Measurements from ENCODE around the gene PAPPA2.

Gene PAPPA2

DNA sequence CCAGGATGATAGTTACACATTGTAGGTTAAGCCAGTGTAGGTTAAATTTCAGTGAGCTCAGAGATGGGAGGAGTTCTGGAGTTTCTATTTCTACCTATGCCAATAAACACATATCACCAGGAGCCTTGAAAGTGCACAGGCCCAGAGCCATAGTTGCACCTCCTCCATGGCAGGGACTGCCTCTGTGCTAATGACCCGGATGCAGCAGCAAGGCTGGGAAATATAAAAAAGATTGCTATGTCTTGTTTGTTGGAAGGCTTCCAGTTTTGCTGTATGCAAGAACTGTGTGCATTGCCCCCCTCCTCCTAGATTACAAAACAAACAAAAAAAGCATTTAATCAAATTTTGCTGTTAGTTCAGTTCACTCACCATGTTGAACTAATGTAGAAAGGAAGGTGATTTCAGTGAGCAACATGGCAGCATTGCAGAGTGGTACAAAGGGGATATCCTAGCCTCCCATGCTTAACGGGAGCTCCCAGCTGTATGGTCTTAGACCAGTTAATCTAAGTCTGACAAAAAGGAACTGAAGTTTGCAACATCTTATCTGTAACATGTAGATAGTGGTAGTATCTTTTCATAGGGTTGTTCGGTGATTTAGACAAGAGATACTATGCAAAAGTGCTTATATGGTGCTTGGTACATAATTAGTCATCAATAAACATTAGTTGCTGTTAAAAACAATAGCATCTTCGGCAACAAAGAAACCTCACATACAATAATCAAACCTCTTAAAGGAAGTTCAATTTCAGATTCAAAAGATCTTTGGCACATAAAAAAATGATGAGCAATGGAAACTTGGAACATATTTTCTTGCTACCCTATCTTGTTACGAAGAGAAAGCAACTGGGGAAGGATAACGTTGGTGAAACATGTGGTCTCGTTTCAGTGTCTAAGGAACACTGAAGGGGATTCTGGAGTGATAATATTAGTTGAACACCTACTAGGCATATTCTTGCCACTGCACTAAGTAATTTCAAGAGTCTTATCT lies 392.1 kb downstream of the PAPPA2 start:
- TF ChIP-seq, protein P1, sequence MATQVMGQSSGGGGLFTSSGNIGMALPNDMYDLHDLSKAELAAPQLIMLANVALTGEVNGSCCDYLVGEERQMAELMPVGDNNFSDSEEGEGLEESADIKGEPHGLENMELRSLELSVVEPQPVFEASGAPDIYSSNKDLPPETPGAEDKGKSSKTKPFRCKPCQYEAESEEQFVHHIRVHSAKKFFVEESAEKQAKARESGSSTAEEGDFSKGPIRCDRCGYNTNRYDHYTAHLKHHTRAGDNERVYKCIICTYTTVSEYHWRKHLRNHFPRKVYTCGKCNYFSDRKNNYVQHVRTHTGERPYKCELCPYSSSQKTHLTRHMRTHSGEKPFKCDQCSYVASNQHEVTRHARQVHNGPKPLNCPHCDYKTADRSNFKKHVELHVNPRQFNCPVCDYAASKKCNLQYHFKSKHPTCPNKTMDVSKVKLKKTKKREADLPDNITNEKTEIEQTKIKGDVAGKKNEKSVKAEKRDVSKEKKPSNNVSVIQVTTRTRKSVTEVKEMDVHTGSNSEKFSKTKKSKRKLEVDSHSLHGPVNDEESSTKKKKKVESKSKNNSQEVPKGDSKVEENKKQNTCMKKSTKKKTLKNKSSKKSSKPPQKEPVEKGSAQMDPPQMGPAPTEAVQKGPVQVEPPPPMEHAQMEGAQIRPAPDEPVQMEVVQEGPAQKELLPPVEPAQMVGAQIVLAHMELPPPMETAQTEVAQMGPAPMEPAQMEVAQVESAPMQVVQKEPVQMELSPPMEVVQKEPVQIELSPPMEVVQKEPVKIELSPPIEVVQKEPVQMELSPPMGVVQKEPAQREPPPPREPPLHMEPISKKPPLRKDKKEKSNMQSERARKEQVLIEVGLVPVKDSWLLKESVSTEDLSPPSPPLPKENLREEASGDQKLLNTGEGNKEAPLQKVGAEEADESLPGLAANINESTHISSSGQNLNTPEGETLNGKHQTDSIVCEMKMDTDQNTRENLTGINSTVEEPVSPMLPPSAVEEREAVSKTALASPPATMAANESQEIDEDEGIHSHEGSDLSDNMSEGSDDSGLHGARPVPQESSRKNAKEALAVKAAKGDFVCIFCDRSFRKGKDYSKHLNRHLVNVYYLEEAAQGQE (IDR thresholded peaks at IDR 0.05; ENCODE audit: low read depth) = no peak

DNA sequence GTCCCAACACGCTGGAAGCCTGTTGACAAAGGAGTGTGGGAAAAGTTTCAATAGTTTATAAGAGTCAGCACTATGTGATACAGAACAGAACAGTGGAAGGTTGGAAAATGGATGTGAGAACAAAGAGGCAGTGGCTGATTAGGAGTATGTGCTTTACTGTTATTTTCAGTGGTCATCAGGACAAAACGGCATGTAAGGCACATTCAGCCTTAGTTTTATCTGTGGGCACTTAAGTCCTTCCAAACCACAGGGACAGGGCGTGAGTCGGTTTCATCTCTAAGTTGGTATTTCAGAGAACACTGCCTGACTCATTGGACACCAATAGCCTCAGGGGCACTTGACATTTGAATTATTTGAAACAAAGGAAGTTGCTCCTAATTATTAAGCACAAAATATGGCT lies 394.7 kb downstream of the PAPPA2 start:
- TF ChIP-seq RAD21 (IDR thresholded peaks at IDR 0.05; ENCODE audit: low read depth) (no peak), TEAD4 (IDR thresholded peaks at IDR 0.05) (no peak), CEBPB (IDR thresholded peaks at IDR 0.05) (no peak), FOXM1 (IDR thresholded peaks at IDR 0.05; ENCODE audit: borderline replicate concordance, low read depth) (no peak), YY1 (IDR thresholded peaks at IDR 0.05; ENCODE audit: low read depth) (no peak), NFIC (IDR thresholded peaks at IDR 0.05) (no peak), TCF12 (IDR thresholded peaks at IDR 0.05; ENCODE audit: low read depth) (no peak), TAF1 (IDR thresholded peaks at IDR 0.05; ENCODE audit: low read depth) (no peak), EGR1 (IDR thresholded peaks at IDR 0.05) (no peak), CREB1 (IDR thresholded peaks at IDR 0.05; ENCODE audit: low read depth) (no peak), EP300 (IDR thresholded peaks at IDR 0.05; ENCODE audit: borderline replicate concordance) (no peak), ZBTB7A (IDR thresholded peaks at IDR 0.05; ENCODE audit: low read depth) (no peak)
- TF ChIP-seq, protein P2, sequence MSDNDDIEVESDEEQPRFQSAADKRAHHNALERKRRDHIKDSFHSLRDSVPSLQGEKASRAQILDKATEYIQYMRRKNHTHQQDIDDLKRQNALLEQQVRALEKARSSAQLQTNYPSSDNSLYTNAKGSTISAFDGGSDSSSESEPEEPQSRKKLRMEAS (IDR thresholded peaks at IDR 0.05) = no peak
- TF ChIP-seq, protein P3, sequence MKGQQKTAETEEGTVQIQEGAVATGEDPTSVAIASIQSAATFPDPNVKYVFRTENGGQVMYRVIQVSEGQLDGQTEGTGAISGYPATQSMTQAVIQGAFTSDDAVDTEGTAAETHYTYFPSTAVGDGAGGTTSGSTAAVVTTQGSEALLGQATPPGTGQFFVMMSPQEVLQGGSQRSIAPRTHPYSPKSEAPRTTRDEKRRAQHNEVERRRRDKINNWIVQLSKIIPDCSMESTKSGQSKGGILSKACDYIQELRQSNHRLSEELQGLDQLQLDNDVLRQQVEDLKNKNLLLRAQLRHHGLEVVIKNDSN (IDR thresholded peaks at IDR 0.05) = no peak
- TF ChIP-seq, protein P1 (IDR thresholded peaks at IDR 0.05; ENCODE audit: low read depth) = no peak

DNA sequence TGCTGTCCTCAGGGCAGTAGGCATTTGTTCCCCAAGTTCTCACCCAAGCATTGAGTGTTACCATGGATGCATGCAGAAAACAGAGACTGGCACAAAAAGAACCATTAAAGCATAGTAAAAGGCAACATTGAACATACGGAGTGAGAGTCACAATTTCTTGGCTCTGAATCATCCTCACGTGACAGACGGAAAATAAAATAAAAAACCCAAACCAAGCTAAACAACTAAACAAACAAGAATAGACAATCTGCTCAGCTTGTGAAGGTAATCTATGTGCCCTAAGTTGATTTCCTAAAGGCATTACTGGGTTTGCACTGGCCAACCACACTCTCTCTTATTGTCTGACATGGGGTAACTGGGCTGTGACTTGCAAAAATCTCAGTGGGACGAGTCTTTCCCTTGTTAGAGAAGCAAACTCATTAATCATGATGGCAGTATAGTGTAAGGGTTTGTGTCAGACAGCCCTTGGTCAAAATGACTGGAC lies 395.5 kb downstream of the PAPPA2 start:
- TF ChIP-seq TEAD4 (IDR thresholded peaks at IDR 0.05) (no peak), ZBTB7A (IDR thresholded peaks at IDR 0.05; ENCODE audit: low read depth) (no peak), FOXM1 (IDR thresholded peaks at IDR 0.05; ENCODE audit: borderline replicate concordance, low read depth) (no peak), EGR1 (IDR thresholded peaks at IDR 0.05) (no peak), CEBPB (IDR thresholded peaks at IDR 0.05) (no peak), CREB1 (IDR thresholded peaks at IDR 0.05; ENCODE audit: low read depth) (no peak), EP300 (IDR thresholded peaks at IDR 0.05; ENCODE audit: borderline replicate concordance) (no peak), TAF1 (IDR thresholded peaks at IDR 0.05; ENCODE audit: low read depth) (no peak), TCF12 (IDR thresholded peaks at IDR 0.05; ENCODE audit: low read depth) (no peak), YY1 (IDR thresholded peaks at IDR 0.05; ENCODE audit: low read depth) (no peak), RAD21 (IDR thresholded peaks at IDR 0.05; ENCODE audit: low read depth) (no peak), NFIC (IDR thresholded peaks at IDR 0.05) (no peak)
- TF ChIP-seq, protein P2 (IDR thresholded peaks at IDR 0.05) = no peak
- TF ChIP-seq, protein P3 (IDR thresholded peaks at IDR 0.05) = no peak
- TF ChIP-seq, protein P1 (IDR thresholded peaks at IDR 0.05; ENCODE audit: low read depth) = no peak

DNA sequence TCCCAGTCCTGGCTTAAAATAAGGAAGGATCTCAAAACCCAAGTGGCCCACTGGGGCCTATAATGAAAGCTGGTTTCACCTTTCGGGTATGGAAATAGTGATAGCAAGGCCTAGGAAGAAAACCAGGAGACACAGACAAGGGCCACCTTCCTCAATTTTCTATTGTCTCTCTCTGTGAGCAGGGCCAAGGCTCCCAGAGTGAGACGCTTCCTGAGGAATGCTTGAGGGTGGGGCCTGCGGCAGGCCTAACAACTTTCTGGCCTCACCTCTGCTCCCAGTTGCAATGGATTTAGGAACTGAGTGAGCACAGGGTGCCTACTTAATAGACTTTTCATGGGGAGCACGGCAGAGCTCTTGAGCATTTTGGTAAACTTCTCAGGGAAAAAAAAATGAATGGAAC lies 400.6 kb downstream of the PAPPA2 start:
- no peak for TF ChIP-seq EP300 (IDR thresholded peaks at IDR 0.05; ENCODE audit: borderline replicate concordance)
- TF ChIP-seq TCF12 (IDR thresholded peaks at IDR 0.05; ENCODE audit: low read depth) = no peak
- no peak for TF ChIP-seq TEAD4 (IDR thresholded peaks at IDR 0.05)
- TF ChIP-seq CEBPB (IDR thresholded peaks at IDR 0.05) = no peak
- TF ChIP-seq, protein P3 (IDR thresholded peaks at IDR 0.05) = no peak
- TF ChIP-seq RAD21 (IDR thresholded peaks at IDR 0.05; ENCODE audit: low read depth) = no peak

All from Ishikawa (cell line).